ENCODE results near the gene HMCN2.

HMCN2 gene

GRCh38 chr9:130239363-130239695, 26.2 kb upstream of the HMCN2 start:
- H3K4me3 ChIP-seq (replicated peaks; ENCODE audit: low read depth, low read length) = no peak overlapping the region
- TF ChIP-seq CTCF (IDR thresholded peaks at IDR 0.05; ENCODE audit: low read depth, low read length, missing control alignments) = no peak
- DNase-seq (ENCODE audit: extremely low read depth, low read depth) = no peak

GRCh38 chr9:130239741-130240241, 25.8 kb upstream of the HMCN2 start:
- no peak for TF ChIP-seq CTCF (IDR thresholded peaks at IDR 0.05; ENCODE audit: low read depth, low read length, missing control alignments)
- H3K4me3 ChIP-seq (replicated peaks; ENCODE audit: low read depth, low read length) = no peak overlapping the region
- DNase-seq (ENCODE audit: extremely low read depth, low read depth) = no peak

GRCh38 chr9:130240410-130241197, 25.0 kb upstream of the HMCN2 start:
- no peak overlapping the region for H3K4me3 ChIP-seq (replicated peaks; ENCODE audit: low read depth, low read length)
- TF ChIP-seq CTCF (IDR thresholded peaks at IDR 0.05; ENCODE audit: low read depth, low read length, missing control alignments) = no peak
- peak; percentile 32 for DNase-seq (ENCODE audit: extremely low read depth, low read depth)

GRCh38 chr9:130241198-130241535, 24.4 kb upstream of the HMCN2 start:
- no peak for TF ChIP-seq CTCF (IDR thresholded peaks at IDR 0.05; ENCODE audit: low read depth, low read length, missing control alignments)
- no peak overlapping the region for H3K4me3 ChIP-seq (replicated peaks; ENCODE audit: low read depth, low read length)
- no peak for DNase-seq (ENCODE audit: extremely low read depth, low read depth)

GRCh38 chr9:130242270-130243014, 23.1 kb upstream of the HMCN2 start:
- TF ChIP-seq CTCF (IDR thresholded peaks at IDR 0.05; ENCODE audit: low read depth, low read length, missing control alignments) = no peak
- no peak overlapping the region for H3K4me3 ChIP-seq (replicated peaks; ENCODE audit: low read depth, low read length)
- DNase-seq (ENCODE audit: extremely low read depth, low read depth) = no peak

- no peak overlapping the region for H3K4me3 ChIP-seq (replicated peaks; ENCODE audit: low read depth, low read length)
- DNase-seq (ENCODE audit: extremely low read depth, low read depth) = no peak
- TF ChIP-seq CTCF (IDR thresholded peaks at IDR 0.05; ENCODE audit: low read depth, low read length, missing control alignments) = peak; percentile 84
These were observed 22.3 kb upstream of the HMCN2 start for GRCh38 chr9:130243015-130243881.

Data from HFF-Myc (cell line).